ENCODE data around the gene NEDD4L. TPM values are rescaled to one million over a fixed set of nuclear protein-coding genes. Genes with fewer than 3 reads are reported as not detected.

NEDD4L gene
- polyA plus RNA-seq, 1 donor (not counting 4 experiments of a cell fraction or from before 2014, with no cell fraction given): 52.6 TPM

- Histone ChIP-seq H3K9me3 (ENCODE audit: control insufficient read depth, low read depth, low read length) (no peaks in the 10 kb centered on the region), H3K79me2 (ENCODE audit: control insufficient read depth, insufficient read depth, low read length) (peaks cover 70% of the 10 kb centered on the region), H3K27me3 (ENCODE audit: control insufficient read depth, extremely low read depth, insufficient read depth, low read length) (no peaks in the 10 kb centered on the region), H3K4me1 (ENCODE audit: control insufficient read depth, extremely low read depth, insufficient read depth, low read length) (peaks cover 73% of the 10 kb centered on the region), H3K27ac (ENCODE audit: control insufficient read depth, insufficient read depth, low read length) (peak overlapping the region; percentile 7), H3K4me2 (ENCODE audit: control insufficient read depth, extremely low read depth, insufficient read depth, low read depth, low read length) (no peak overlapping the region), H4K20me1 (ENCODE audit: control insufficient read depth, extremely low read depth, insufficient read depth, low read length) (no peaks in the 10 kb centered on the region), H3K9ac (ENCODE audit: control insufficient read depth, extremely low read depth, insufficient read depth, low read length) (no peak overlapping the region), H3K36me3 (ENCODE audit: control insufficient read depth in 2 of 2, extremely low read depth in 1 of 2, insufficient read depth in 2 of 2, low read length in 2 of 2) (peaks cover 1 to 7% of the 10 kb centered on the region in 2 experiments), H3K9me1 (ENCODE audit: control insufficient read depth, extremely low read depth, insufficient read depth, low read length) (peaks cover 3% of the 10 kb centered on the region), H2AFZ (ENCODE audit: control insufficient read depth, low read length) (no peak overlapping the region), H3K4me3 (ENCODE audit: control insufficient read depth in 2 of 3, extremely low read depth in 1 of 3, insufficient read depth in 2 of 3, low read depth in 1 of 3, low read length in 3 of 3) (no peak overlapping the region)
- TF ChIP-seq, protein P1, sequence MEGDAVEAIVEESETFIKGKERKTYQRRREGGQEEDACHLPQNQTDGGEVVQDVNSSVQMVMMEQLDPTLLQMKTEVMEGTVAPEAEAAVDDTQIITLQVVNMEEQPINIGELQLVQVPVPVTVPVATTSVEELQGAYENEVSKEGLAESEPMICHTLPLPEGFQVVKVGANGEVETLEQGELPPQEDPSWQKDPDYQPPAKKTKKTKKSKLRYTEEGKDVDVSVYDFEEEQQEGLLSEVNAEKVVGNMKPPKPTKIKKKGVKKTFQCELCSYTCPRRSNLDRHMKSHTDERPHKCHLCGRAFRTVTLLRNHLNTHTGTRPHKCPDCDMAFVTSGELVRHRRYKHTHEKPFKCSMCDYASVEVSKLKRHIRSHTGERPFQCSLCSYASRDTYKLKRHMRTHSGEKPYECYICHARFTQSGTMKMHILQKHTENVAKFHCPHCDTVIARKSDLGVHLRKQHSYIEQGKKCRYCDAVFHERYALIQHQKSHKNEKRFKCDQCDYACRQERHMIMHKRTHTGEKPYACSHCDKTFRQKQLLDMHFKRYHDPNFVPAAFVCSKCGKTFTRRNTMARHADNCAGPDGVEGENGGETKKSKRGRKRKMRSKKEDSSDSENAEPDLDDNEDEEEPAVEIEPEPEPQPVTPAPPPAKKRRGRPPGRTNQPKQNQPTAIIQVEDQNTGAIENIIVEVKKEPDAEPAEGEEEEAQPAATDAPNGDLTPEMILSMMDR (optimal IDR thresholded peaks at IDR 0.05 in 1 of 3, IDR thresholded peaks at IDR 0.05 in 1 of 3, conservative IDR thresholded peaks at IDR 0.05 in 1 of 3; ENCODE audit: extremely low read depth in 1 of 3, insufficient read depth in 2 of 3, low read length in 3 of 3): no peak
- TF ChIP-seq EZH2 (IDR thresholded peaks at IDR 0.05; ENCODE audit: low read length): no peak
- FAIRE-seq (no peak), DNase-seq (ENCODE audit: low read depth, low spot score) (no peak)
- dilution Hi-C loops (cut with MboI; ENCODE audit: extremely low pct_ligation_motif_present, low sequenced_read_pairs): no loop called here
Measured at GRCh38 chr18:58266291-58266690, 222.3 kb downstream of the NEDD4L start.

GRCh38 chr18:58267493-58267892, 223.5 kb downstream of the NEDD4L start:
- H3K9me1 ChIP-seq (ENCODE audit: control insufficient read depth, extremely low read depth, insufficient read depth, low read length): peaks cover 3% of the 10 kb centered on the region
- H2AFZ ChIP-seq (ENCODE audit: control insufficient read depth, low read length): no peak overlapping the region
- FAIRE-seq (no peak), DNase-seq (ENCODE audit: low read depth, low spot score) (no peak)
- H3K4me1 ChIP-seq (ENCODE audit: control insufficient read depth, extremely low read depth, insufficient read depth, low read length): peaks cover 64% of the 10 kb centered on the region
- H3K79me2 ChIP-seq (ENCODE audit: control insufficient read depth, insufficient read depth, low read length): peaks cover 73% of the 10 kb centered on the region
- TF ChIP-seq, protein P1 (optimal IDR thresholded peaks at IDR 0.05 in 1 of 3, IDR thresholded peaks at IDR 0.05 in 1 of 3, conservative IDR thresholded peaks at IDR 0.05 in 1 of 3; ENCODE audit: extremely low read depth in 1 of 3, insufficient read depth in 2 of 3, low read length in 3 of 3): no peak
- TF ChIP-seq EZH2 (IDR thresholded peaks at IDR 0.05; ENCODE audit: low read length): no peak
- H3K9ac ChIP-seq (ENCODE audit: control insufficient read depth, extremely low read depth, insufficient read depth, low read length): no peak overlapping the region
- no peaks in the 10 kb centered on the region for H4K20me1 ChIP-seq (ENCODE audit: control insufficient read depth, extremely low read depth, insufficient read depth, low read length)
- no peak overlapping the region for H3K4me3 ChIP-seq (ENCODE audit: control insufficient read depth in 2 of 3, extremely low read depth in 1 of 3, insufficient read depth in 2 of 3, low read depth in 1 of 3, low read length in 3 of 3)
- dilution Hi-C loops (cut with MboI; ENCODE audit: extremely low pct_ligation_motif_present, low sequenced_read_pairs): no loop called here
- H3K27me3 ChIP-seq (ENCODE audit: control insufficient read depth, extremely low read depth, insufficient read depth, low read length): no peaks in the 10 kb centered on the region
- H3K36me3 ChIP-seq (ENCODE audit: control insufficient read depth in 2 of 2, extremely low read depth in 1 of 2, insufficient read depth in 2 of 2, low read length in 2 of 2): peaks cover 1 to 7% of the 10 kb centered on the region in 2 experiments
- no peak overlapping the region for H3K4me2 ChIP-seq (ENCODE audit: control insufficient read depth, extremely low read depth, insufficient read depth, low read depth, low read length)
- no peak overlapping the region for H3K27ac ChIP-seq (ENCODE audit: control insufficient read depth, insufficient read depth, low read length)
- H3K9me3 ChIP-seq (ENCODE audit: control insufficient read depth, low read depth, low read length): no peaks in the 10 kb centered on the region

All from keratinocyte (primary cell).